GM19035 (cell line): ENCODE measurements around the gene PRKCD.

Experiments used
- ATAC-seq: cut with Tn5 transposase; IDR thresholded peaks from one replicate; pipeline ENCODE4 v1.9.1; 2021; ENCODE audit not compliant: unreplicated experiment

The PRKCD gene

DNA sequence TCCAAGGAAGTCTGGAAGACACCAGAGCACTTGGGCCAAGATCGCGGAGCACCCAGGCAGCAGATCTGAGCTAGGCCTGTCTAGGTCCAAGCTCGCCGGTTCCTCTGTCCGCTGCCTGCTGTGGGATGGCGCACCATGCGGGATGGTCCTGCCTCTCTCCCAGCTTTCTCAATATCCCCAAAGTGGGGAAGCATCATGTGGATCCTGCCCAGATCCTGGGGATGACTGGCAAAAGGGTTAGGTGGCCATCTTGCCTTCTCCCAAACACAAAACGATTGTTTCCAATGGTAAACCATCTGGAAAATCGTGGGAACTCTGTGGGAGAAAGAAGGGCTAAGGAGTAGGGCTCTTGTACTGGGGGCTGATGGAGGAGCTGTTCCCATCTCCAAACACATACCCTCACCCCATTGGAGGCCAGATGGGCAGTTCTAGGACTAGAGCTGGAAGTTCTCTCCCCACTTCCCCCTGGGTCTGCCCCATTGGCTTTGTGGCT is 8.9 kb downstream of the PRKCD start:
- ATAC-seq: no peak

DNA sequence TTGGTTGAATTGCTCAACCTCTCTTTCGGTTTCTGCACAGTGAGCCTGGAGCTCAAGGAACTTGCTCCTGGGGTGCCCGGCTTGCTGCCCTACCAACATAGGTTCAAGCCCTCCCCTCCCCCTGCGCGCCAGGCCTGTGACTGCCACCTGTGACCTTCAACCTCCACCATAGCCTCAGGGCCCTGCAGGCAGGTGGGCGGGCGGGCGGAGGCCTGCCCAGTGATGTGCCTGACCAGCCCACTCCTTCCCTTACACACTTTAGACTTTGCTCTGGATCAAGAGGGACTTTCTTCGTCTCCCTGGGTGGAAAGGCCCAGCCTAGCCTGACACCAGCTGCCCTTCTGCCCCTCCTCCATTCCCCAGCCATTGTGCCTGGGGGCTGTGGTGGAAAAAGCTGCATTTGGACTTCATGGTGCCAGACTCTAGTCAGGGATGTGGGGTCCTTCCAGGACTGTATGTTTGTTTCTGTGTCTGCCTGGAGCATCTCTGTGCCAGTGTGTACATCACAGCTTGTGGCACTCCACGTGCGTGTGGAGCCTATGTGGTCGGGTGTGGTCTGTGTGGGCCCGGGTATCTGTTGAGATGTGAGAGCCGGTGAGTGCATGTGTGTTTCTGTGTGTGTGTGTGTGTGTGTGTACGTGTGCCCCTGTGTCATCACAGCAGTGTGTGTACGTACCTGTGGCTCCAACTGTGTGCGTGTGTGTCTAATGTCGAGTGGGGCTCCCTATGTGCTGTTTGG is 9.5 kb downstream of the PRKCD start:
- ATAC-seq: peak; percentile 34

GRCh38 chr3:53171064-53171418 is 10.0 kb downstream of the PRKCD start:
- no peak for ATAC-seq

- ATAC-seq: no peak
Measured at GRCh38 chr3:53171827-53172505, 11.0 kb downstream of the PRKCD start.

GRCh38 chr3:53173107-53173506 is 12.1 kb downstream of the PRKCD start:
- ATAC-seq: no peak

- ATAC-seq: peak; percentile 68
Measured at GRCh38 chr3:53174346-53175250, 13.6 kb downstream of the PRKCD start.

DNA sequence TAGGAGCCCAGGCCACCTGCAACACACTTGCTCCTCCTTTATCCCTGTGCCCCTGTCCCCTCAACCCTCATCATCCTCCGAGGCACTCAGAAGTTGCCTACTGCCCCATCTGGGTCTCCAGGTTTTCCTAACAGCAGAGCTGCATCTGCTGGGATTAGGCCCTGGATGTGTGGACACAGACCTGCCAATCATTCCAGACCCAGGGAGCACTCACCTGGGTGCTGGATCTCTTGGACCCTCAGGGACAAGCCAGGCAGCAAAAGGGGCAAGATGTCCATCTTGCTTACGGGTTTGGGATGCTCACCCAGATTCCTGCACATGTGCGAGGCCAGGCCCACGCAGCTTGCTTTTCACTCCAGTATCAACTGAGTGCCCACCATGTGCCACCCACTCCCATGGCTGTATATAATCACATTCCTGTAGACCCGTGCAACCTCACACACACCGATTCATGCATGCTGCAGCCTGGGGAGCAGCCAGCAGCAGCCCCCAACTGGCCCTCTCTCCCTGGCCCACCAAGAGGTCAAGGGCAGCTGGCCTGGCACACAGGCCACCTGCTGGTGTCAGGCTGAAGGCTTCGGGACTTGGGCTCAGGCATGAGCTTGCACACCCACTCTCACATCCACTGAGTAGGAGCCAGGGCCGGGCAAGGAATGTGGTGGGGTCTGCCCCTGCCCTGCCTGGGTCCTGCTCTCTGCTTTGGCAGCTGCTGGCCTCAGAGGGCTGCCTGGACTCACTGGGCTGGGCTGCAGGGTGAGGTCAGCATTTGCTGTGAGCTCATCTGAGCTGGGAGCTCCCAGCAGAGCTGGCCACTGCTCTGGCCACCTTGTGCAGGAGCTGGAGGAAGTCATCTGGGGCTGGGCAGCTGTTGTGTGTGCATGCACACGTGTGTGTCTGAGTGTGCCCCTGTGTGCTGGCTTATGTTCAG is 14.9 kb downstream of the PRKCD start:
- ATAC-seq: no peak

DNA sequence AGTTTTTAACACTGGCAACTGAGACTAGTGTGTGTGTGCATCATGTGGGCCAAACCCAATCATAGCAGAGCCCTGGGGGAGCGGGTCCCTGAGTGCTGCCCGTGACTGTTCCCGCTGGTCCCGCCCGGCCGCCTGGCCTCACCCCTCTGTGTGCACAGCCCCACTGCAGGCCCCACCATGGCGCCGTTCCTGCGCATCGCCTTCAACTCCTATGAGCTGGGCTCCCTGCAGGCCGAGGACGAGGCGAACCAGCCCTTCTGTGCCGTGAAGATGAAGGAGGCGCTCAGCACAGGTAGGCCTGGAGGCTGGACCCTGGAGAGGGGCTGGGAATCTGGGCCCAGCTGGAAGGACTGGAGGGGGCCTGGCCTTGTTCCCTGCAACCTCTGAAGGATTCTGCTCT is 17.2 kb downstream of the PRKCD start:
- no peak for ATAC-seq

DNA sequence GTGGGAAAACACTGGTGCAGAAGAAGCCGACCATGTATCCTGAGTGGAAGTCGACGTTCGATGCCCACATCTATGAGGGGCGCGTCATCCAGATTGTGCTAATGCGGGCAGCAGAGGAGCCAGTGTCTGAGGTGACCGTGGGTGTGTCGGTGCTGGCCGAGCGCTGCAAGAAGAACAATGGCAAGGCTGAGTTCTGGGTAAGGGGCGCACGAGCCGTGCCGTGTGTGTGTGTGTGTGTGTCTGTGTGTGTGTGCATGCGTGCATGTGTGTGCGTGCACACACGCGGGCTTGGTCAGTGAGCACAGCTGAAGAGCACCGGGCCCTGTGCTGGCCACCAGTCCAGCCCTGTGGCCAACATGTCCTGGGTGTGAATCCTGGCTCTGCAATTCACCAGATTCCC is 18.6 kb downstream of the PRKCD start:
- ATAC-seq: no peak

DNA sequence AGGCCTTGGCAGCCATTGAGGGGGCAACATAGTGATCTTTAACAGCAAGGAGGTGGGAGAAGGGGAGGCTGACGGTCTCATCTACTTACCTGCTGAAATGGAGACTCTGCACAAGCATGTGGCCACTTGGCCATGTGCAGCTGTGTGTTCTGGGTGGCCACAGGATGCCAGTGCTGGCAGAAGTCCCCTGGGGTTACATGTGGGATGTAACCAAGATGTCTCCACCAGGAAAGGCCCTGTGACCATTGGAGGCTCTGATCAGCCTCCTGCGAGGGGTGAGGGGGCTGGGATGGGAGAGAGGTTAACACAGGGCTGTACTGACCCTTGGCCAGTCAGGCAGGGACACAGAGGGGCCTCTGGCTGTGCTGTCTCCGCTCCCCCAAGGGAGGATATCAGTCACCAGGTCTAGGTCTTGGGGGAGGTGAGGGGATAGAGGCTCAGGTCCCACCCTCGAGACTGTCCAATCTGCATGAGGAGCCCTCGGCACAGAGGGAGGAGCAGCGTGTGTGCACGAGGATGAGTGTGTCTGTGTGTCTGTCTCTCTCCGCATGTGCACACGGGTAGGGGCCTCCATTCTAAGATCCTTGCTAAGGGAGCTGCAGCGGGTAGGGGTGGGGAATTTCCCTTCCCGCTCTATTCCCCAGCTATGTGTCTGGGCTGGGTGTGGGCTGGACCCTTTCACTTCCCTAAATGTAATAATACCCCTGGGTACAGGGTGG is 19.5 kb downstream of the PRKCD start:
- peak; percentile 88 for ATAC-seq

DNA sequence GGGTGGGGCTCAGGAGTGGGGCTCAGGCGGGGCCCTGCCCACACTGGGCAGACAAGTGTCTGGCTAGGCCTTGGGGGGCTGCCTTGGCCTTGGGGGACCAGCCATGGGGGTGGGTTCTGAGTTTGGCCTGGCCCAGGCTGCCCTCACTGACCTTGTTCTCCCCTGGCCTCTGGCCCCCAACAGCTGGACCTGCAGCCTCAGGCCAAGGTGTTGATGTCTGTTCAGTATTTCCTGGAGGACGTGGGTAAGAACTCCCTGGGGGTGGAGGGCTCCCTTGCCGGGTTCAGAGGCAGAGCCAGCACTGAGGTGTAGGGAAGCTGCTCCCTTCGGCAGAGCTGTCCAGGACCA is 20.0 kb downstream of the PRKCD start:
- ATAC-seq: peak; percentile 23

DNA sequence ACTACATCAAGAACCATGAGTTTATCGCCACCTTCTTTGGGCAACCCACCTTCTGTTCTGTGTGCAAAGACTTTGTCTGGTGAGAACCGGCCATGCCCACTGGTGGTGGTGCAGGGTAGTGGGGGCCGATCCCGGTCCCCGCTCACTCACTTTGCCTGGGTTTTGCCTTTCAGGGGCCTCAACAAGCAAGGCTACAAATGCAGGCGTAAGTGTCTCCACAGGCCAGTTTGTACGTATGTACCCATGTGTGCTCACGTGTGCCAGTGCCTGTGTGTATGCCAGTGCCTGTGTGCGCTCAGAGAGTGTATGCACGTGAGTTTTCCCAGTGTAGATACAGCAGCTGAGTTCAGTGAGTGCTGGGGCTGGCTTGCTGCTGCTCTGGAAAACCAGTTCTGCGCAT is 20.5 kb downstream of the PRKCD start:
- ATAC-seq: no peak

DNA sequence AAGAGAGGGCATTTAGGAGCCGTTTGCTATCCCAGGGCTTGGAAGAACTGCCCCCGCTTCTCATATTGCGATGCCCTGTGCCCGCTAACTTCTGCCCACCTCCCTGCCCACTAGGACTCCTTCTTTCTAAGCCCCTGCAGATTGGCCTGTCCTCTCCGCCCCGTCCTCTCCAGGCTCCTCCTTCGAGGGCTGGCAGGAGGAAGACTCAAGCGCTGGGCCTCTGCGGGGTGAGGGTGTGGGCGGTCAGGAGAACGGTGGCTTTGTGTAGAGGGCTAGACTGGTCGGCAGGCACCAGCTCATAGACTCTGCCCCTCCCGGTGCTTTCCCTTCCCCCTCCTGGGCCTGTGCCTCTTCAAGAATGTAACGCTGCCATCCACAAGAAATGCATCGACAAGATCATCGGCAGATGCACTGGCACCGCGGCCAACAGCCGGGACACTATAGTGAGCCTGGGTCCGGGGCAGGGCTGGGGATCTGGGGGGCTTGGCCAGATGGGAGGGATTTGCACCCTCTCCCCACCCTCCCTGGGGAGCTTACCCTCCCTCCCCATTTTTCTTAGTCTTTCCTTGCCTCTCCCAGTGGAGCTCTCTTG is 21.9 kb downstream of the PRKCD start:
- no peak for ATAC-seq

- ATAC-seq: no peak
Measured at GRCh38 chr3:53183514-53183913, 22.5 kb downstream of the PRKCD start.

DNA sequence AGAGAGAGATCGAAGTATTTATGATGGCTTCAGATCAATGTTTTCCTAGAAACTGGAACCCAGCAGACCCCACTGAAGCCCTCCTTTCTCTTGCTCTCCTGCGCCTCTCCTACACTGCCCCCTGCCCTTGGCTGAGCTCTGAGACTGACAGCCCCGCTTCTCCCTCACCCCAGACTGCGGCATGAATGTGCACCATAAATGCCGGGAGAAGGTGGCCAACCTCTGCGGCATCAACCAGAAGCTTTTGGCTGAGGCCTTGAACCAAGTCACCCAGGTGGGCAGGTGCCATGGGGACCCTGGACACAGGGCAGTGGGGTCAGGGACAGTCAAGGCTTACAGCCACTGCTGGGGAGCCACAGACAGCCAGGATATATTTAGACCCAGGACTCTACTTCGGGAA is 23.7 kb downstream of the PRKCD start:
- no peak for ATAC-seq

GRCh38 chr3:53185761-53186465 is 24.9 kb downstream of the PRKCD start:
- no peak for ATAC-seq

DNA sequence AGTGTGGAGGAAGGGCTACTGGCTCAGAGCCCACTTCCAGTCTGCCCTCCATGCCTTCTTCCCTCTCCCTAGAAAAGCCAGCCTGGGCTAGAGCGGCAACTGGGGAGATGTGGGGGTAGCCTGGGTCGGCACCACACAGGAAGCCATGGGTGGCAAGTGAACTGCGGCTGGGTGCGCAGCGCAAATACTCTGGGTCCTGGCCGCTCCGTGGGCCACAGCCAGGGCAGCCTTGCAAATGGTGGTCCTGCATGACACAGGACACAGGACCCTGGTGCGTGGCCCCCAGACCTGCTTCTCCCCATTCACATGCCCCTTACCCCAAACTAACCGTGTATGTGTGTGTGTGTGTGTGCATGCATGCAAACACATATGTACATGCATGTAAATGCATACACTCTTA is 25.7 kb downstream of the PRKCD start:
- ATAC-seq: no peak

DNA sequence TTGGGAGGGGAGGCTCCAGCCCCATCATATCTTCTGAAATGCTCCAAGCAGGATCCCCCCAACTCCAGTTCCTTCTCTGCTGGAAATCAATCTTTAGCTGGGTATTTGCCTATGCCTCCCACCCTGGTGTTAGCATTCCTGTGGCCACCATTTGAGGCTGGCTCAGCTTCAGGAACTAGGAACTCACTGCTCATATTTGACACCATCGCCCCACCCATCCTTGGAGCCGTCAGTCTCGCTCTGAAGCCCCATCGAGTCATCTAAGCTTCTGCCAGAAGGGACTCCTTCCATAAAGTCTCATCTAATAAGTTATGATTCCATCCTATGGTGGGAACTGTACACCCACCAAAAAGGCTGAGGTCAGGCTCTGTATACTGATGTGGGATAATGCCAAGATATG is 26.4 kb downstream of the PRKCD start:
- no peak for ATAC-seq

DNA sequence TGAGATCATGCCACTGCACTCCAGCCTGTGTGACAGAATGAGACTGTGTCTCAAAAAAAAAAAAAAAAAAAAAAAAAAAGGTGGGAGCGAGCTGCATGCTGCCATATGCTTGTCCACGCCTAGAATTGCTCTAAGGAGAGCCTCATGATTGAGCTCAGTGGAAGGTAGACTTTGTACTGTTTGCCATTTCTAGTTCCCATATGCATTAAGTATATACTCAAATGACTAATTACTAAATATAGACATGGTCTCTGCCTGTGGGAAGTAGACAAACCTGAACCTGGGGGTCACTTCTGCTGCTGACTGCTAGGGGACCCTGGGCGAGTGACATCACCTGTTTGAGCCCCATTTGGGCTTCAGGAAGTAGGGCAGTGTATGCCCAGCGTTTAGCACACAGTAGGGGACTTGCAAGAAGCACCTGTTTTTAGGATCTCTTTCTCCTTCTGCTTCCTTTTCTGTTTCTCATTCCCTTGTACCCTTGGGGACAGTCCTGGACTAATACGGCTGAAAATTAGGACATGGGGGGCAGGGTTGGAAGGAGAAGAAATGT is 27.2 kb downstream of the PRKCD start:
- no peak for ATAC-seq
